ENCODE data around the gene EDN2.

DNA sequence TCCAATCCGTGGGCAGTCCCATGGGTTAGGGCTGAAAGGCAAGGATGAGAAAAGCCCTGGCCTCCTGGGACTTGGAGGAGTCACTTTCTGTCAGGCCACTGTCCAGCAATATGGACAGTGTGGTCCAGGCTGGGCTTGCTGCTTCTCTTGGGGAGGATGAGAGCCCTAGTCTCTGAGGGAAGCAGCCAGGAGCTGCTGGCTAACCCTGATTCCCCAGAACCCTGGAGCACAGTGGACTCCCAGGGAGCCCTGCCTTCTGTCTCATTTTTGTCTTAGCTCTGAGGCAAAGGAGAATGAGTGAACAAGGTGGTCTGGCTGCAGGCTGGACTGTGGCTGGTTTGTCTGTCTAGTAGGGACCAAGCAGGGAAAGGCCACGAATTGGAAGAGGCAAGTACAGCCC lies 23.8 kb upstream of the EDN2 start:
- TF ChIP-seq, protein P1, sequence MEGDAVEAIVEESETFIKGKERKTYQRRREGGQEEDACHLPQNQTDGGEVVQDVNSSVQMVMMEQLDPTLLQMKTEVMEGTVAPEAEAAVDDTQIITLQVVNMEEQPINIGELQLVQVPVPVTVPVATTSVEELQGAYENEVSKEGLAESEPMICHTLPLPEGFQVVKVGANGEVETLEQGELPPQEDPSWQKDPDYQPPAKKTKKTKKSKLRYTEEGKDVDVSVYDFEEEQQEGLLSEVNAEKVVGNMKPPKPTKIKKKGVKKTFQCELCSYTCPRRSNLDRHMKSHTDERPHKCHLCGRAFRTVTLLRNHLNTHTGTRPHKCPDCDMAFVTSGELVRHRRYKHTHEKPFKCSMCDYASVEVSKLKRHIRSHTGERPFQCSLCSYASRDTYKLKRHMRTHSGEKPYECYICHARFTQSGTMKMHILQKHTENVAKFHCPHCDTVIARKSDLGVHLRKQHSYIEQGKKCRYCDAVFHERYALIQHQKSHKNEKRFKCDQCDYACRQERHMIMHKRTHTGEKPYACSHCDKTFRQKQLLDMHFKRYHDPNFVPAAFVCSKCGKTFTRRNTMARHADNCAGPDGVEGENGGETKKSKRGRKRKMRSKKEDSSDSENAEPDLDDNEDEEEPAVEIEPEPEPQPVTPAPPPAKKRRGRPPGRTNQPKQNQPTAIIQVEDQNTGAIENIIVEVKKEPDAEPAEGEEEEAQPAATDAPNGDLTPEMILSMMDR (IDR thresholded peaks at IDR 0.05; ENCODE audit: poor library complexity): no peak
- TF ChIP-seq EZH2 (IDR thresholded peaks at IDR 0.05; ENCODE audit: borderline replicate concordance) (no peak), EZH2phosphoT487 (IDR thresholded peaks at IDR 0.05; ENCODE audit: low read depth, severe bottlenecking, unreplicated experiment) (no peak)
